Peyer's patch (tissue), 4 donors: ENCODE data around the gene CREB3L1.

ENCODE experiments used
- POLR2A ChIP-seq, 2 donors: fragments of 450-650 bp; IDR thresholded peaks; one replicate each; pipeline ENCODE4 v1.5.1; 2017; ENCODE audit warnings: antibody characterized with exemption in 2 of 2, mild to moderate bottlenecking in 2 of 2, moderate library complexity in 2 of 2
- TF ChIP-seq, protein P1 (sequence below), 6 experiments: fragments of 450-650 bp in 4 of 6; fragments of 200-600 bp in 2 of 6; sonication (generic) in 1 of 6; IDR thresholded peaks; one replicate each; pipeline ENCODE4 v1.5.1; 2017 to 2019; ENCODE audit warnings: antibody characterized with exemption in 6 of 6, mild to moderate bottlenecking in 3 of 6, moderate library complexity in 1 of 6

DNA sequence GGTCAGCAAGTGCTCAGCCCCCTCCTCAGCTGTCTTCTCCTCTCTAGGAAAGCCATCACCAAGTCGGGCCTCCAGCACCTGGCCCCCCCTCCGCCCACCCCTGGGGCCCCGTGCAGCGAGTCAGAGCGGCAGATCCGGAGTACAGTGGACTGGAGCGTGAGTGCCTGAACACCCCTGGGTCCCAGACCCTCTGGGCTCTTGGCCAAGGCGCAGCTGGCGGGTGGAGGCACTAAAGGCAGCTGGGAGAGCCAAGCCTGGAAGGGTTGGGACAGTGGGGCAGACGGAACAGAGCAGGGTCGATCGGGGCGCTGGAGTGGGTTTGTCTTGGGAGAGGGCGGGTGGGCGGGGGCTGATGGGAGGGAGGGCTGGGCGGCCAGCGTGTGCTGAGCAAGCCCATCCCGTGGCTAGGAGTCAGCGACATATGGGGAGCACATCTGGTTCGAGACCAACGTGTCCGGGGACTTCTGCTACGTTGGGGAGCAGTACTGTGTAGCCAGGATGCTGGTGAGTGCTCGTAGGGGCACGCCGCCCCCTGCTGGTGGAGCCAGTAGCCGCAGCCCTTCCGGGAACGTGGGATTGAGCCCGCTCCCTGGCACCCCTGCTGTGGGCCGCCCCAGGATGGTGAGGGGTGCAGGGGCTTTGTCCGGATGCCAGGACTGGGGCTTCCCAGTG, 89.9 kb downstream of the CREB3L1 start:
- TF ChIP-seq, protein P1, sequence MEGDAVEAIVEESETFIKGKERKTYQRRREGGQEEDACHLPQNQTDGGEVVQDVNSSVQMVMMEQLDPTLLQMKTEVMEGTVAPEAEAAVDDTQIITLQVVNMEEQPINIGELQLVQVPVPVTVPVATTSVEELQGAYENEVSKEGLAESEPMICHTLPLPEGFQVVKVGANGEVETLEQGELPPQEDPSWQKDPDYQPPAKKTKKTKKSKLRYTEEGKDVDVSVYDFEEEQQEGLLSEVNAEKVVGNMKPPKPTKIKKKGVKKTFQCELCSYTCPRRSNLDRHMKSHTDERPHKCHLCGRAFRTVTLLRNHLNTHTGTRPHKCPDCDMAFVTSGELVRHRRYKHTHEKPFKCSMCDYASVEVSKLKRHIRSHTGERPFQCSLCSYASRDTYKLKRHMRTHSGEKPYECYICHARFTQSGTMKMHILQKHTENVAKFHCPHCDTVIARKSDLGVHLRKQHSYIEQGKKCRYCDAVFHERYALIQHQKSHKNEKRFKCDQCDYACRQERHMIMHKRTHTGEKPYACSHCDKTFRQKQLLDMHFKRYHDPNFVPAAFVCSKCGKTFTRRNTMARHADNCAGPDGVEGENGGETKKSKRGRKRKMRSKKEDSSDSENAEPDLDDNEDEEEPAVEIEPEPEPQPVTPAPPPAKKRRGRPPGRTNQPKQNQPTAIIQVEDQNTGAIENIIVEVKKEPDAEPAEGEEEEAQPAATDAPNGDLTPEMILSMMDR (IDR thresholded peaks at IDR 0.05): peak; percentile 74 to 88 (median 84)
- no peak for TF ChIP-seq POLR2A (IDR thresholded peaks at IDR 0.05)
